Renal cortex interstitium (tissue), 11 donors: ENCODE data around the gene IL1RAPL1. TPM values are rescaled to one million over a fixed set of nuclear protein-coding genes. Genes with fewer than 3 reads are reported as not detected.
"Not testable (repeated sequence)": the region's sequence is repeated elsewhere in the genome, so short reads cannot be mapped to it uniquely, and the experiment has no call there.

Experiments used
- DNase-seq, 11 donors: peaks; one replicate each; pipeline ENCODE4 v3.0.0-alpha.2; 2013; ENCODE audit warnings: low read depth in 9 of 11, low spot score in 4 of 11; ENCODE audit errors: extremely low read depth in 1 of 11
- polyA plus RNA-seq, 3 donors: library from polyadenylated mRNA; unstranded; fragments of 120-200 nt; gene quantifications; one replicate each; pipeline ENCODE4 v1.2.1, GENCODE V29; 2013; ENCODE audit not compliant: insufficient read length in 3 of 3

Gene IL1RAPL1
- polyA plus RNA-seq, 3 donors = 2.4 to 2.7 (median 2.6) TPM

DNA sequence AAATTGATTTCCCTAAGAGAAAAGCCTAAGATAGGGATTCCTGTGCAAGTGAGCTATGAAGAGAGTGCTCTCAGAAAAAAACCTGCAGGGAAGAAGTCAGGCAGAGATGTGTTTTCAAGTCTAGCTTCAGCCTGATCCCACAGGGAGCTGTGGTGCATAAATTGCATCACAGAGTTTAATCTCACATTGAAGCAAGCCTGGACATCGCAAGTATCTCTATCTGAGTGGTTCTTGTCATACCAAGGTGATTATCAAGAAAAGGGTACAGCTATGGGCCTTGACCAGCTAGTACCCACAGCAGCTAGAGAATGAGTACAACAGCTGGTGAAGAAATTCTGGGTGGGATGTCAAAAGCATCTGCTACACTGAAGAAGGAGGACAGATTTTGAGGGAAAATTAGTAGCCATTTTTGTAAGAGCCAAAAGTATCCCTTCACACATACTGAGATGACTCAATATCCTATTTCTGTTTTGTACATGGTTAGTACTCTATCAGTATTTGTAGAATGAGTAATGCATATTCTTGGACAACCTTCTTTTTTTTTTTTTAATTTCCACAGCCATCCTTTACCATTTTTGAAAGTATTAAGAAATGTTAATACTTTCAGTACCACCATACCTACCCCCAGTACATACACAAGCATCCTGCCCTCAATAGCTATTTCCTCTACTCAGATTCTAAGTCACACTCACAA is 708.9 kb downstream of the IL1RAPL1 start:
- no peak for DNase-seq

DNA sequence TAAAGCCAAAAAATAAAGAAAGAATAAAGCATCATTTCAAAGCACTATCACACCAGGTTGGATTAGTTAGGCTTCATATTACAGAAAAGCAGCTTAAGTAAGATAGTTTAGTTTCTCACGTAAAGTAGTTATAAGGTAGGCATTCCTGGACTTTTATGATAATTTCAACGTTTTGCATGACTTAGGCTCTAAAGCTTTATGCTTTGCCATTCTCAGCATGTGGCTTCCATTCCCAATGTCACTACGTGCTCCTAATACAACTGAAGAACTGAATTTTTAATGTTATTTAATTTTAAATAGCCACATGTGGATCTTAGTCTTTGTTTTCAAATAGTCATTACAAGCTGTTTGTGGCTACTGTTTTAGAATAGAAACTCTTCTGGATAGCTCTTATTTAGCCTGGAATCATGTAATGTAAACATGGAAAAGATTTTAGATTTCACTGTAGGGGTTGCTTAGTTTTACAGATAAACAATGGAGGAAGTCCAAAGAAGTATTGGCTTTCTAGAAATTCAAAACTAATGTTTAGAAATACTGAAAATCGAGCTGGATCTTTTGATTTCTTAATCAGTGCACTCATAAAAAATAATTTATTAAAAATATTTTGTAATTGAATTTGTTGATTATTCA is 710.0 kb downstream of the IL1RAPL1 start:
- DNase-seq = no peak

- peak in 5 of 11 donors; percentile 2 to 5 (median 3) for DNase-seq
Measured at GRCh38 chrX:29299684-29300083, 712.4 kb downstream of the IL1RAPL1 start.

GRCh38 chrX:29308726-29309125 is 721.5 kb downstream of the IL1RAPL1 start:
- DNase-seq = no peak

- no peak for DNase-seq
Measured at GRCh38 chrX:29315931-29316330, 728.7 kb downstream of the IL1RAPL1 start.

DNA sequence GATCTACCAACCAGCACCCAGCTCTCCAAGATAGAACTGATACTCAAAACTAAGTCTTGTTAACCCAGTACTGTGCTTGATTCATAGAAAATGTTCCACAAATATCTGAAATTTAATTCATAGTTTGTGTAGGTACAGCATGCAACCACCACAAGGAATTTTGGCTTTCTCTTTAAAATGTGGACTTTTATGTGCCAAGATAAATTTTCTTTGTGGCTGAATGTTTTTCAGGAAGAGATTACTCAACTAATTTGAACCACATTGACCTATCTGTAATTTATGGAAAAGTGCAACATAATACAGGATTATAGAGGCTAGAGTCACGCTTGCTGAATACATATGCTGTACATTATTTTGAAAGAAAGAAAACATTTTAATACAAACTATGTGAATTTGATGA is 730.8 kb downstream of the IL1RAPL1 start:
- no peak for DNase-seq

DNA sequence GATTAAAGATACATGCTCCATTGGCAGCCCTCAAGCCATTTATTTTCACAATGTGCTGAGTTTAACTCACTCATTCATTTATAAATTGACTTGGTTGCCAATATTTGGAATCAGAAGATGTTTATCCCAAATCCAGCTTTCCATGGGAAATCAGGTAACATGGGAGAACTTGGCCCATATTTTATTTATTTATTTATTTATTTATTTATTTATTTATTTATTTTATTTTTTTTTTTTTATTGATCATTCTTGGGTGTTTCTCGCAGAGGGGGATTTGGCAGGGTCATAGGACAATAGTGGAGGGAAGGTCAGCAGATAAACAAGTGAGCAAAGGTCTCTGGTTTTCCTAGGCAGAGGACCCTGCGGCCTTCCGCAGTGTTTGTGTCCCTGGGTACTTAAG is 745.2 kb downstream of the IL1RAPL1 start:
- DNase-seq = not testable (repeated sequence)

GRCh38 chrX:29333091-29333490 is 745.8 kb downstream of the IL1RAPL1 start:
- not testable (repeated sequence) for DNase-seq

GRCh38 chrX:29348288-29348687 is 761.0 kb downstream of the IL1RAPL1 start:
- no peak for DNase-seq

- DNase-seq = no peak
Measured at GRCh38 chrX:29359276-29359675, 772.0 kb downstream of the IL1RAPL1 start.

DNA sequence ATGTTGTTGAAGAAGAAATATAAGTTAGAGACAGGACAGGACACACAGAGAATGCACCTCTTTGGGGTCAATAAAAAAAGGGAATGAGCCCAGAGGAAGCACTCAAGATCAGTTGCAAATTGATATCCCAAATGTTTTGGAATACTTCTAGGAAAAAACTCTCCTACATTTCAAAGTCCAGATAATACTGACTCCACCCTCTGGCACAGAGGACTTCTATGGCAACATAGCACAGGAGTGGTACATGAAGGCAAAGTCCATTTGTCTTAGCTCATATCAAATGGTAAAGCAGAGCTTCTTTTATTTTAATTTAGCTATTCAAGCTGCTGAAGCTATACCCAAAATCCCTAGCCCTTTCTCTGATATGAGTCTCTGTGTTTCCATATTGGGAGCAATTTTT is 787.5 kb downstream of the IL1RAPL1 start:
- DNase-seq = not testable (repeated sequence)

DNA sequence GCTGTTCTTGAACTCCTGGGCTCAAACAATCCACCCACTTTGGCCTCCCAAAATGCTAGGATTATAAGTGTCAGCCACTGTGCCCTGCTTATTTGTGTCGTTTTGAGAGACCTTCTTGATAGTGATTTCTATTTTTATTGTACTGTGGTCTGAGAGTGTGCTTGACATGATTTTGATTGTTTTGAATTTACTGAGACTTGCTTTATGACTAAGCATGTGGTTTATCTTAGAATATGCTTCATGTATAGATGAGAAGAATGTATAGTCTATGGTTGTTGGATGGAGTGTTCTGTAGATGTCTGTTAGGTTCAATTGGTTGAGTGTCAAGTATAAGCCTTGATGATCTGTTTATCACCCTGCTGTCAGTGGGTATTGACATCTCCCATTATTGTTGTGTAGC is 789.3 kb downstream of the IL1RAPL1 start:
- no peak for DNase-seq

GRCh38 chrX:29382811-29383210 is 795.6 kb downstream of the IL1RAPL1 start:
- DNase-seq = no peak

DNA sequence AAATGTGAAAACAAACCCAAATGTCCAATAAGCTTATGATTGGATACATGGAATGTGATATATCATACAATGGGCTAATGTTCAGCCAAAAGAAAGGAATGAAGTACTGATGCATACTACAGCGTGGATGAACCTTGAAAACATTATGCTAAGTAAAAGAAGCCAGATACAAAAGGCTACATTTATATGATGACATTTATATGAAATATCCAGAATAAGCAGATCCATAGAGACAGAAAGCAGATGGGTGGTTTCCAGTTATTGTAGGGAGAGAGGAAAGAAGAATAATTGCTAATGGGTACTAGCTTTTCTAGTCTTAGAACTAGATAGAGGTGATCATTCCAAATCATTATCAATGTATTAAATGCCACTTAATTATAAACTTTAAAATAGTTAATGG is 801.3 kb downstream of the IL1RAPL1 start:
- DNase-seq = no peak

- no peak for DNase-seq
Measured at GRCh38 chrX:29397506-29397905, 810.3 kb downstream of the IL1RAPL1 start.

GRCh38 chrX:29407357-29407756 is 820.1 kb downstream of the IL1RAPL1 start:
- DNase-seq = no peak

GRCh38 chrX:29419774-29420553 is 832.7 kb downstream of the IL1RAPL1 start:
- no peak for DNase-seq

DNA sequence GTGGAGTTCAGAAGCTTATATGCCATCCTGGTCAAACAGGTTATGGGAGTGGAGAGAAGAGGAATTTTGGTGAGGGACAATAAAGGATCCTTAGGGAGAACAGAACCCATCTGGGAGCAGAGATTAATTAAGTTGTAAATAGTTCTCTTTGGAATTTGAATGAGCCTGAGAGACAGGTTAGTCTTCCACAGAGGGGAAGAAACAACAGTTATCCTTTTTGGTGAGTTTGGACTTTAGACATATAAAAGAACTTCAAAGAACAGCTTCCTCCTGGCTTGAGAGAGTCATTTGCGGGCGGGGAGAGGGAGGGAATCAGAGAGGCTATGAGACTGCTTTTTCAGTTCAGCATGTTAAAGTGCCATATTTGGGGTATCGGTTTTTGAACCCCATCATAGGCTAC is 834.8 kb downstream of the IL1RAPL1 start:
- no peak for DNase-seq

GRCh38 chrX:29431895-29432294 is 844.6 kb downstream of the IL1RAPL1 start:
- no peak for DNase-seq

- no peak for DNase-seq
Measured at GRCh38 chrX:29432534-29432933, 845.3 kb downstream of the IL1RAPL1 start.
